Activated naive CD8-positive, alpha-beta T cell treated with anti-CD3 and anti-CD28 coated beads, Interleukin-2, amount 50 U/mL, for 24 hours (primary cell): ENCODE results near the gene TXNRD1.

Source experiments
- ATAC-seq: fragments of 150-1000 bp; cut with Tn5 transposase; one replicate; pipeline ENCODE4 v1.10.0; 2021
- DNase-seq: peaks from one replicate; pipeline ENCODE4 v3.0.0; 2021
- H3K27ac Mint-ChIP-seq: one replicate; pipeline ENCODE4 v1.8.0; 2021; ENCODE audit warnings: mild to moderate bottlenecking, mixed read lengths
- H3K27me3 Mint-ChIP-seq: one replicate; pipeline ENCODE4 v1.8.0; 2021; ENCODE audit warnings: mixed read lengths
- H3K36me3 Mint-ChIP-seq: one replicate; pipeline ENCODE4 v1.8.0; 2021; ENCODE audit warnings: low read depth, mixed read lengths
- H3K4me1 Mint-ChIP-seq: one replicate; pipeline ENCODE4 v1.8.0; 2021; ENCODE audit warnings: mixed read lengths
- H3K4me3 Mint-ChIP-seq: one replicate; pipeline ENCODE4 v1.8.0; 2021; ENCODE audit warnings: mild to moderate bottlenecking, moderate library complexity, mixed read lengths
- H3K9me3 Mint-ChIP-seq: one replicate; pipeline ENCODE4 v1.8.0; 2021; ENCODE audit warnings: mixed read lengths

Gene TXNRD1

GRCh38 chr12:104307655-104308000, 92.0 kb downstream of the TXNRD1 start:
- H3K27me3 Mint-ChIP-seq, result no peaks in the 10 kb centered on the region
- peaks cover 44% of the 10 kb centered on the region for H3K4me1 Mint-ChIP-seq
- H3K27ac Mint-ChIP-seq, result no peak overlapping the region
- peaks cover 60% of the 10 kb centered on the region for H3K36me3 Mint-ChIP-seq
- no peak overlapping the region for H3K4me3 Mint-ChIP-seq
- no peaks in the 10 kb centered on the region for H3K9me3 Mint-ChIP-seq
- ATAC-seq (no peak), DNase-seq (no peak)

- ATAC-seq (no peak), DNase-seq (no peak)
- Mint-ChIP-seq H3K27ac (no peak overlapping the region), H3K4me1 (peaks cover 26% of the 10 kb centered on the region), H3K9me3 (no peaks in the 10 kb centered on the region), H3K27me3 (no peaks in the 10 kb centered on the region), H3K36me3 (peaks cover 51% of the 10 kb centered on the region), H3K4me3 (no peak overlapping the region)
Observed at GRCh38 chr12:104309446-104309993, 93.9 kb downstream of the TXNRD1 start.

- DNase-seq (no peak), ATAC-seq (no peak)
- Mint-ChIP-seq H3K9me3 (no peaks in the 10 kb centered on the region), H3K4me3 (no peak overlapping the region), H3K27me3 (no peaks in the 10 kb centered on the region), H3K27ac (no peak overlapping the region), H3K36me3 (peaks cover 49% of the 10 kb centered on the region), H3K4me1 (peaks cover 13% of the 10 kb centered on the region)
Observed at GRCh38 chr12:104310751-104311633, 95.4 kb downstream of the TXNRD1 start.

DNA sequence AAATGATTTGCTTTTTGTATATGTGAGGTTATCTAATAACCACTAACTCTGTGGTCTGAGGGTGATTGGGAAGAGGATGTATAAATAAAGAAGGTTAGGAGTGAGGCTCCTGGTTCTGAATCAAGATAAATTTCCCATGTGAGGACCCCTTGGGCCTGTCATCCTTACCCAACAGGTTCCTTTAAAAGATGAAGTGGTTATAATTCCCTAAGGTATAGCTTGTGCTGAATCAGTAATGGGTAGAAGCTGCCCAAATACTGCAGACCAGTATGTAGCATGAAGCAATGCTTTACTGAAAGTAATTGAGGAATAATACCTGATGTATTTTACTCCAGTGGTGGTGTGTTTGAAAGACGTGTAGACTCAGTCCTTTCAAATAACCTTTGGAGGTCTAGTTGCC, 96.6 kb downstream of the TXNRD1 start:
- Mint-ChIP-seq H3K27me3 (no peaks in the 10 kb centered on the region), H3K4me3 (no peak overlapping the region), H3K36me3 (peaks cover 47% of the 10 kb centered on the region), H3K27ac (no peak overlapping the region), H3K9me3 (no peaks in the 10 kb centered on the region), H3K4me1 (peaks cover 4% of the 10 kb centered on the region)
- DNase-seq, result no peak
- ATAC-seq, result no peak

- peaks cover under 1% of the 10 kb centered on the region for H3K4me1 Mint-ChIP-seq
- no peak for DNase-seq
- no peaks in the 10 kb centered on the region for H3K27me3 Mint-ChIP-seq
- no peak overlapping the region for H3K27ac Mint-ChIP-seq
- no peaks in the 10 kb centered on the region for H3K9me3 Mint-ChIP-seq
- peaks cover 43% of the 10 kb centered on the region for H3K36me3 Mint-ChIP-seq
- ATAC-seq, result no peak
- no peak overlapping the region for H3K4me3 Mint-ChIP-seq
Observed at GRCh38 chr12:104312654-104313053, 97.1 kb downstream of the TXNRD1 start.

DNA sequence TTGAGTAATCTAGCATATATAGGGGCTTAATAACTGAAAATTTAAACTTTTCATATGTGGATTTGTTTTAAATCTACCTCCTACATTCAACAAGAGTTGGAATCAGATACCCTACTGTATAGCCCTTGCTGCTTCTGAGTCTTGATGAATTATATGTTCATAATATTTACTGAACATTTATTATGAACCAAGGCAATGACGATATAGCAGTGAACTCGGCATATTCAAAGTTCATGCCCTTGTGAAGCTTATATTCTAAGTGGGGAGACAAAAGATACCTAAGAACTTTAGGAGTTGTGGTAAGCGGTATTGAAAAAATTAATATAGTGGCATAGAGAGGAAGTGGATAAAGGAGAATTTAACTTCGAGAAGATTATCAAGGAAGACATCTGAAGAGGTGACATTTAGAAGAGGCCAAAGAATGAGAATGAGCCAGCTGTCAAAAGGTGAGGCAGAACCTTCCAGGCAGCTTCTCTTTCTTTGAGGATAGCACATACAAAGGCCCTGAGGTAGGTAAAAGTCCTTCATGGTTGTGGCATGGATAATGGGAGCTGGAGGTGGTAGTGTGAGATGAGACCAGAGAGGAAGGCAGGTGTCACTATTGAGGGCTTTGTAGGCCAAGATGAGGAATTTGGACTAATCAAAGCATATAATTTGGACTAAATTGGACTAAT, 98.1 kb downstream of the TXNRD1 start:
- Mint-ChIP-seq H3K27ac (no peak overlapping the region), H3K4me1 (no peaks in the 10 kb centered on the region), H3K4me3 (no peak overlapping the region), H3K9me3 (no peaks in the 10 kb centered on the region), H3K27me3 (no peaks in the 10 kb centered on the region), H3K36me3 (peaks cover 49% of the 10 kb centered on the region)
- DNase-seq, result no peak
- no peak for ATAC-seq

GRCh38 chr12:104314242-104314614, 98.6 kb downstream of the TXNRD1 start:
- H3K27ac Mint-ChIP-seq, result no peak overlapping the region
- DNase-seq, result no peak

GRCh38 chr12:104315326-104316224, 100.0 kb downstream of the TXNRD1 start:
- no peak overlapping the region for H3K27ac Mint-ChIP-seq
- H3K4me3 Mint-ChIP-seq, result no peak overlapping the region
- H3K36me3 Mint-ChIP-seq, result peaks cover 57% of the 10 kb centered on the region
- no peaks in the 10 kb centered on the region for H3K4me1 Mint-ChIP-seq
- no peaks in the 10 kb centered on the region for H3K27me3 Mint-ChIP-seq
- no peaks in the 10 kb centered on the region for H3K9me3 Mint-ChIP-seq
- ATAC-seq (no peak), DNase-seq (no peak)

More at GRCh38 chr12:104314242-104314614, 98.6 kb downstream of the TXNRD1 start:
- Mint-ChIP-seq H3K9me3 (no peaks in the 10 kb centered on the region), H3K36me3 (peaks cover 51% of the 10 kb centered on the region), H3K4me3 (no peak overlapping the region), H3K27me3 (no peaks in the 10 kb centered on the region), H3K4me1 (no peaks in the 10 kb centered on the region)
- no peak for ATAC-seq

GRCh38 chr12:104316936-104317335, 101.4 kb downstream of the TXNRD1 start:
- H3K4me1 Mint-ChIP-seq, result no peaks in the 10 kb centered on the region
- H3K4me3 Mint-ChIP-seq, result no peak overlapping the region
- ATAC-seq (no peak), DNase-seq (no peak)
- H3K27ac Mint-ChIP-seq, result no peak overlapping the region
- H3K9me3 Mint-ChIP-seq, result no peaks in the 10 kb centered on the region
- H3K27me3 Mint-ChIP-seq, result no peaks in the 10 kb centered on the region
- H3K36me3 Mint-ChIP-seq, result peaks cover 60% of the 10 kb centered on the region

- Mint-ChIP-seq H3K27ac (no peak overlapping the region), H3K4me1 (no peaks in the 10 kb centered on the region), H3K27me3 (no peaks in the 10 kb centered on the region), H3K36me3 (peaks cover 58% of the 10 kb centered on the region), H3K9me3 (no peaks in the 10 kb centered on the region), H3K4me3 (no peak overlapping the region)
- no peak for DNase-seq
- no peak for ATAC-seq
Observed at GRCh38 chr12:104317538-104318210, 102.1 kb downstream of the TXNRD1 start.

DNA sequence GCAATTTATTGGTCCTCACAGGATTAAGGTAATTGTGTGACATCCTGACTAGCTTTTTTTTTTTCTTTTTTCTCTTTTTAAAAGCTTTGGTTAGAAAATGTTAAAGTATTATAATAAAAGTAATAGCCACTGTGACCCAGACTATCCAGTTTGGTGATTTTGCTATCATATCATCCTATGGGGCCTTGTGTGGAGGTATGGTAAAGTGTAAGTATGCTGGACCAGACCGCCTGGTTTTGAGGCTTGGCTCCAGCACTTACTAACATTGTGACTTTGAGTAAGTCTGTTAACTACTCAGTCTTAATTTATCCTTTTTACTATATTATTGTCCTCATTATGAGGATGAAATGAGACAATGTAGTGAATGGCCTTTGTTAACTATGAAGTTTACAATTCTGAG, 103.4 kb downstream of the TXNRD1 start:
- H3K27ac Mint-ChIP-seq, result no peak overlapping the region
- DNase-seq (no peak), ATAC-seq (no peak)
- no peaks in the 10 kb centered on the region for H3K27me3 Mint-ChIP-seq
- H3K4me3 Mint-ChIP-seq, result no peak overlapping the region
- H3K36me3 Mint-ChIP-seq, result peaks cover 56% of the 10 kb centered on the region
- no peaks in the 10 kb centered on the region for H3K4me1 Mint-ChIP-seq
- no peaks in the 10 kb centered on the region for H3K9me3 Mint-ChIP-seq

DNA sequence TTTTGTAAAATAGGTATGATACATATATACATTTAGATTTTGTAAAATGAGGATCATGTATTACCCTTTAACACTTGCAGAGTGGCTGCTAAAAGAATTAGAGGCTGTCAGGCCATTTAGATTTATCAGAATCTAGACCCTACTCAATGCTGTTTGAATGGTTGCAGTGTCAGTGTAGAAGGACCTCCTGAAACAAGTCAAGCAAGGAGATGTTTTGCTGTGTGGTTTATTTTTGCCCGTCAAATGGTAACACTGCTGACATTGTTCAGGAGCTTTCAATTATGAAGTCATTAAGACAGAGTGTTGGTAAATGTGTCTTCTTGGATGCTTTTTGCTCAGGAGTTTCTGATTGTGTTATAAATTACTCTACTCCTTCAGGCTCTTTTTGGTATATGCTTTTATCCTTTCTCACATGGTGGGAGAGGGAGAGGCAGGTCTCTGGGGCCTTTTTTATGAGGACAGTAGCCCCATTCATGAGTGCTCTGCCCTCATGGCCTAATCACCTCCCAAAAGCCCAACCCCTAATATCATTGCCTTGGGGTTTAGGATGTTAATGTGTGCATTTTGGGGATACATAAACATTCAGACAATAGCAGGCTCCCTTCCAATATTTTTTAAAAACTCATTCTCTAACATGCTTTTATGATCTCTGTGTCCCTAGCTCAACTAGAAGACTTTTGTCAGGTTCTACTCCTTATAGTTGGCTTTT, 104.5 kb downstream of the TXNRD1 start:
- H3K9me3 Mint-ChIP-seq, result no peaks in the 10 kb centered on the region
- no peak overlapping the region for H3K4me3 Mint-ChIP-seq
- DNase-seq (no peak), ATAC-seq (no peak)
- H3K4me1 Mint-ChIP-seq, result no peaks in the 10 kb centered on the region
- H3K27ac Mint-ChIP-seq, result no peak overlapping the region
- no peaks in the 10 kb centered on the region for H3K27me3 Mint-ChIP-seq
- peaks cover 61% of the 10 kb centered on the region for H3K36me3 Mint-ChIP-seq

GRCh38 chr12:104320627-104321024, 105.0 kb downstream of the TXNRD1 start:
- Mint-ChIP-seq H3K27ac (no peak overlapping the region), H3K27me3 (no peaks in the 10 kb centered on the region)
- ATAC-seq, result no peak

More at GRCh38 chr12:104320627-104321024, 105.0 kb downstream of the TXNRD1 start:
- H3K4me1 Mint-ChIP-seq, result no peaks in the 10 kb centered on the region
- no peak overlapping the region for H3K4me3 Mint-ChIP-seq
- H3K36me3 Mint-ChIP-seq, result peaks cover 59% of the 10 kb centered on the region
- no peaks in the 10 kb centered on the region for H3K9me3 Mint-ChIP-seq
- DNase-seq, result no peak
